Keratinocyte (primary cell): Measurements from ENCODE around the gene HOXA5. TPM values are rescaled to one million over a fixed set of nuclear protein-coding genes. Genes with fewer than 3 reads are reported as not detected.

Source experiments
- DNase-seq: peaks from one replicate; pipeline ENCODE4 v3.0.0-alpha.2; 2011; ENCODE audit warnings: low read depth, missing footprints, low spot score
- FAIRE-seq: peaks from 2 replicates; lab custom pipeline; 2011; peaks lifted over from hg19 to GRCh38; lab: Jason Lieb, UNC
- H2AFZ ChIP-seq: 2 replicates; pipeline ENCODE4 v1.6.0; 2012; ENCODE audit warnings: low read length, control low read depth, inconsistent platforms; ENCODE audit not compliant: control insufficient read depth
- H3K27ac ChIP-seq: 2 replicates; pipeline ENCODE4 v1.5.1; 2011; ENCODE audit warnings: low read length; ENCODE audit not compliant: control insufficient read depth, insufficient read depth
- H3K27me3 ChIP-seq: 3 replicates; pipeline ENCODE4 v1.6.0; 2011; ENCODE audit warnings: low read length; ENCODE audit not compliant: control insufficient read depth, insufficient read depth; ENCODE audit errors: extremely low read depth
- H3K36me3 ChIP-seq, 2 experiments: 2 replicates in 1 of 2; 3 replicates in 1 of 2; pipeline ENCODE4 v1.5.1; 2011; ENCODE audit warnings: low read length in 2 of 2, mild to moderate bottlenecking in 1 of 2; ENCODE audit not compliant: control insufficient read depth in 2 of 2, insufficient read depth in 2 of 2; ENCODE audit errors: extremely low read depth in 1 of 2
- H3K4me1 ChIP-seq: 3 replicates; pipeline ENCODE4 v1.5.1; 2011; ENCODE audit warnings: low read length; ENCODE audit not compliant: control insufficient read depth, insufficient read depth; ENCODE audit errors: extremely low read depth
- H3K4me2 ChIP-seq: 3 replicates; pipeline ENCODE4 v1.6.0; 2011; ENCODE audit warnings: low read depth, low read length; ENCODE audit not compliant: control insufficient read depth, insufficient read depth; ENCODE audit errors: extremely low read depth
- H3K4me3 ChIP-seq, 3 experiments: fragments of 200-600 bp in 1 of 3; sonication (generic) in 1 of 3; 2 replicates in 2 of 3; 3 replicates in 1 of 3; pipeline ENCODE4 v1.5.1; 2011 to 2016; ENCODE audit warnings: low read length in 3 of 3, mild to moderate bottlenecking in 3 of 3, control low read depth in 2 of 3, inconsistent platforms in 1 of 3, low read depth in 1 of 3, mixed read lengths in 1 of 3, mixed run types in 1 of 3, moderate library complexity in 1 of 3; ENCODE audit not compliant: control insufficient read depth in 2 of 3, insufficient read depth in 2 of 3; ENCODE audit errors: extremely low read depth in 1 of 3
- H3K79me2 ChIP-seq: 2 replicates; pipeline ENCODE4 v1.6.0; 2012; ENCODE audit warnings: low read length; ENCODE audit not compliant: control insufficient read depth, insufficient read depth
- H3K9ac ChIP-seq: 3 replicates; pipeline ENCODE4 v1.6.0; 2011; ENCODE audit warnings: low read length; ENCODE audit not compliant: control insufficient read depth, insufficient read depth; ENCODE audit errors: extremely low read depth
- H3K9me1 ChIP-seq: 3 replicates; pipeline ENCODE4 v1.6.0; 2011; ENCODE audit warnings: low read length; ENCODE audit not compliant: control insufficient read depth, insufficient read depth; ENCODE audit errors: extremely low read depth
- H3K9me3 ChIP-seq: 2 replicates; pipeline ENCODE4 v1.5.1; 2012; ENCODE audit warnings: low read depth, low read length; ENCODE audit not compliant: control insufficient read depth
- H4K20me1 ChIP-seq: 3 replicates; pipeline ENCODE4 v1.6.0; 2011; ENCODE audit warnings: low read length; ENCODE audit not compliant: control insufficient read depth, insufficient read depth; ENCODE audit errors: extremely low read depth
- EZH2 ChIP-seq: IDR thresholded peaks from one replicate; pipeline ENCODE4 v1.6.1; 2012; ENCODE audit warnings: inconsistent platforms, mild to moderate bottlenecking, low read length, moderate library complexity
- dilution Hi-C: fragments of 300-500 bp; cut with MboI; formaldehyde crosslinking; loops from one replicate; pipeline ENCODE4 v1.7.0; 2020; ENCODE audit warnings: low sequenced_read_pairs; ENCODE audit not compliant: extremely low pct_ligation_motif_present
- polyA plus RNA-seq, 5 experiments: library from polyadenylated mRNA; depleted of rRNA in 3 of 5; stranded (reverse) in 3 of 5; stranded (forward) in 1 of 5; unstranded in 1 of 5; fragments of >200 nt; gene quantifications; 1 replicate in 1 of 5; 2 replicates in 3 of 5; 3 replicates in 1 of 5; pipeline versions ENCODE4 v1.2.1 to v1.2.3, GENCODE V29; 2011 to 2012; ENCODE audit warnings: missing spikeins in 2 of 5, low read depth in 1 of 5, low replicate concordance in 1 of 5
- TF ChIP-seq, protein P1 (sequence below), 3 experiments: IDR thresholded peaks in 1 of 3; conservative IDR thresholded peaks in 1 of 3; optimal IDR thresholded peaks in 1 of 3; 2 replicates in 2 of 3; 3 replicates in 1 of 3; pipeline versions ENCODE3 to v1.5.1; 2011; ENCODE audit warnings: low read length in 3 of 3, mild to moderate bottlenecking in 3 of 3, moderate library complexity in 2 of 3, control low read depth in 1 of 3, inconsistent platforms in 1 of 3; ENCODE audit not compliant: insufficient read depth in 2 of 3; ENCODE audit errors: extremely low read depth in 1 of 3

HOXA5 gene
- polyA plus RNA-seq, 1 donor (not counting 4 experiments of a cell fraction or from before 2014, with no cell fraction given), result 7.1 TPM

GRCh38 chr7:27128776-27129728 is 14.4 kb downstream of the HOXA5 start:
- Histone ChIP-seq H4K20me1 (no peaks in the 10 kb centered on the region), H3K36me3 (no peaks in the 10 kb centered on the region), H2AFZ (no peak overlapping the region), H3K9ac (peak overlapping the region; percentile 77), H3K9me3 (no peaks in the 10 kb centered on the region), H3K4me3 (peak overlapping the region in 1 of 3 experiments; percentile 53), H3K27ac (no peak overlapping the region), H3K9me1 (no peaks in the 10 kb centered on the region), H3K27me3 (no peaks in the 10 kb centered on the region), H3K4me2 (peak overlapping the region; percentile 72), H3K4me1 (peaks cover 15% of the 10 kb centered on the region), H3K79me2 (peaks cover 10% of the 10 kb centered on the region)
- no peak for DNase-seq
- TF ChIP-seq, protein P1, sequence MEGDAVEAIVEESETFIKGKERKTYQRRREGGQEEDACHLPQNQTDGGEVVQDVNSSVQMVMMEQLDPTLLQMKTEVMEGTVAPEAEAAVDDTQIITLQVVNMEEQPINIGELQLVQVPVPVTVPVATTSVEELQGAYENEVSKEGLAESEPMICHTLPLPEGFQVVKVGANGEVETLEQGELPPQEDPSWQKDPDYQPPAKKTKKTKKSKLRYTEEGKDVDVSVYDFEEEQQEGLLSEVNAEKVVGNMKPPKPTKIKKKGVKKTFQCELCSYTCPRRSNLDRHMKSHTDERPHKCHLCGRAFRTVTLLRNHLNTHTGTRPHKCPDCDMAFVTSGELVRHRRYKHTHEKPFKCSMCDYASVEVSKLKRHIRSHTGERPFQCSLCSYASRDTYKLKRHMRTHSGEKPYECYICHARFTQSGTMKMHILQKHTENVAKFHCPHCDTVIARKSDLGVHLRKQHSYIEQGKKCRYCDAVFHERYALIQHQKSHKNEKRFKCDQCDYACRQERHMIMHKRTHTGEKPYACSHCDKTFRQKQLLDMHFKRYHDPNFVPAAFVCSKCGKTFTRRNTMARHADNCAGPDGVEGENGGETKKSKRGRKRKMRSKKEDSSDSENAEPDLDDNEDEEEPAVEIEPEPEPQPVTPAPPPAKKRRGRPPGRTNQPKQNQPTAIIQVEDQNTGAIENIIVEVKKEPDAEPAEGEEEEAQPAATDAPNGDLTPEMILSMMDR (optimal IDR thresholded peaks at IDR 0.05 in 1 of 3, IDR thresholded peaks at IDR 0.05 in 1 of 3, conservative IDR thresholded peaks at IDR 0.05 in 1 of 3; ENCODE audit: extremely low read depth in 1 of 3, insufficient read depth in 2 of 3, low read length in 3 of 3), result no peak
- TF ChIP-seq EZH2, result no peak
- dilution Hi-C loops, result no loop called here
- no peak for FAIRE-seq

DNA sequence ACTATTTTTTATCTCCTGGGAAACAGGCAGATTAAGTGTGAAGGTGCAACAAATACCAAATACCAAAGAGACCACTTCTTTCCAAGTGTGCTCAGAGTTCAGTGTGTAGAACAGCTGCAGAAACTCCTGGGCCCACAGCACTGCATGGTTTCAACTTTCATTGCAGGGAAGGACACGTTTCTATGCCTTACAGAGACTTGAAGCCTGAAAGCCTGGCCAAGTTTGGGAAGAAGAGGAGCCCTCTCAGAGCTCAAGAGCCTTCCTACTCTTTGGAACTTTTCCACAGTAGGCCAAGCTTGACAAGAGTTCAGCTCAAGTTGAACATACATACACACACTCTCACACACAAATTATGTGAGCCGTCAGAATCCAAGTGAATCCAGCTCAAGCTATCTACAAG is 15.4 kb downstream of the HOXA5 start:
- dilution Hi-C loops, result no loop called here
- DNase-seq, result no peak
- H3K9me1 ChIP-seq, result no peaks in the 10 kb centered on the region
- TF ChIP-seq EZH2, result no peak
- TF ChIP-seq, protein P1 (optimal IDR thresholded peaks at IDR 0.05 in 1 of 3, IDR thresholded peaks at IDR 0.05 in 1 of 3, conservative IDR thresholded peaks at IDR 0.05 in 1 of 3; ENCODE audit: extremely low read depth in 1 of 3, insufficient read depth in 2 of 3, low read length in 3 of 3), result no peak
- no peak overlapping the region for H3K4me3 ChIP-seq
- no peak overlapping the region for H3K4me2 ChIP-seq
- FAIRE-seq, result no peak
- H3K9me3 ChIP-seq, result no peaks in the 10 kb centered on the region
- H3K4me1 ChIP-seq, result peaks cover 6% of the 10 kb centered on the region
- H3K9ac ChIP-seq, result no peak overlapping the region
- no peaks in the 10 kb centered on the region for H3K27me3 ChIP-seq
- H4K20me1 ChIP-seq, result no peaks in the 10 kb centered on the region
- H3K79me2 ChIP-seq, result peaks cover 6% of the 10 kb centered on the region
- H3K36me3 ChIP-seq, result no peaks in the 10 kb centered on the region
- no peak overlapping the region for H3K27ac ChIP-seq
- H2AFZ ChIP-seq, result no peak overlapping the region
